IMR-90 (cell line): ENCODE measurements around the gene CNTFR. TPM values are rescaled to one million over a fixed set of nuclear protein-coding genes. Genes with fewer than 3 reads are reported as not detected.

Source experiments
- ATAC-seq: fragments of 200-7000 bp; cut with Tn5 transposase; 2 replicates; pipeline ENCODE4 v1.9.1; 2020; ENCODE audit warnings: low read depth, mild to moderate bottlenecking, moderate library complexity
- BruUV-seq: library from RNA; stranded (reverse); fragments of 400-500 nt; replicated peaks from 2 replicates; lab custom pipeline; 2021; lab: Mats Ljungman, UMichigan
- CTCF ChIA-PET: fragments of 300-600 bp; formaldehyde crosslinking; extraction: SDS; loops from one replicate; lab custom pipeline; 2021; ENCODE audit warnings: antibody characterized with exemption; lab: Yijun Ruan, JAX
- POLR2A ChIA-PET: fragments of 300-600 bp; sonication (Branson Sonifier 250); formaldehyde crosslinking; loops from one replicate; lab custom pipeline; 2022; ENCODE audit warnings: antibody characterized with exemption; ENCODE audit not compliant: unreplicated experiment; lab: Charles Lee
- DNase-seq: peaks from one replicate; pipeline ENCODE4 v3.0.0; 2013
- H2AFZ ChIP-seq: replicated peaks from 2 replicates; pipeline ENCODE3; 2013; ENCODE audit warnings: low read length, mild to moderate bottlenecking; ENCODE audit not compliant: poor library complexity
- H2AK5ac ChIP-seq: 2 replicates; pipeline ENCODE4 v1.6.1; 2013; ENCODE audit warnings: low read depth, low read length, inconsistent platforms
- H2AK9ac ChIP-seq: replicated peaks from 2 replicates; pipeline ENCODE3; 2013; ENCODE audit warnings: mild to moderate bottlenecking, low read depth, low read length, moderate library complexity; ENCODE audit not compliant: poor library complexity
- H2BK120ac ChIP-seq: 2 replicates; pipeline ENCODE4 v1.6.1; 2013; ENCODE audit warnings: low read depth, low read length, inconsistent platforms
- H2BK15ac ChIP-seq: 3 replicates; pipeline ENCODE4 v1.6.1; 2013; ENCODE audit warnings: low read depth, low read length, inconsistent platforms
- H2BK20ac ChIP-seq: 2 replicates; pipeline ENCODE4 v1.6.1; 2013; ENCODE audit warnings: low read depth, mild to moderate bottlenecking, inconsistent platforms, low read length, moderate library complexity
- H2BK5ac ChIP-seq: 2 replicates; pipeline ENCODE4 v1.6.1; 2013; ENCODE audit warnings: mild to moderate bottlenecking, low read depth, low read length, inconsistent platforms; ENCODE audit not compliant: poor library complexity, severe bottlenecking
- H3K14ac ChIP-seq: replicated peaks from 2 replicates; pipeline ENCODE4 v1.6.1; 2013; ENCODE audit warnings: low read depth, low read length, inconsistent platforms
- H3K18ac ChIP-seq: 2 replicates; pipeline ENCODE4 v1.6.1; 2013; ENCODE audit warnings: low read depth, low read length, control low read depth
- H3K23ac ChIP-seq: 2 replicates; pipeline ENCODE4 v1.6.1; 2013; ENCODE audit warnings: low read depth, low read length, inconsistent platforms
- H3K27ac ChIP-seq: 2 replicates; pipeline ENCODE4 v1.5.1; 2013; ENCODE audit warnings: mild to moderate bottlenecking, control low read depth, low read length; ENCODE audit not compliant: insufficient read depth
- H3K27me3 ChIP-seq: 2 replicates; pipeline ENCODE4 v1.6.1; 2013; ENCODE audit warnings: low read length; ENCODE audit not compliant: control insufficient read depth, insufficient read depth
- H3K36me3 ChIP-seq: 2 replicates; pipeline ENCODE4 v1.6.1; 2013; ENCODE audit warnings: low read length, mixed read lengths; ENCODE audit not compliant: control insufficient read depth, insufficient read depth
- H3K4ac ChIP-seq: 2 replicates; pipeline ENCODE4 v1.6.1; 2013; ENCODE audit warnings: low read depth, low read length, inconsistent platforms
- H3K4me1 ChIP-seq: 2 replicates; pipeline ENCODE4 v1.6.1; 2013; ENCODE audit warnings: low read length, mixed read lengths; ENCODE audit not compliant: control insufficient read depth, insufficient read depth
- H3K4me2 ChIP-seq: 2 replicates; pipeline ENCODE4 v1.6.1; 2013; ENCODE audit warnings: low read depth, mild to moderate bottlenecking, control low read depth, low read length, moderate library complexity
- H3K4me3 ChIP-seq: 2 replicates; pipeline ENCODE4 v1.5.1; 2013; ENCODE audit warnings: low read depth, mild to moderate bottlenecking, control low read depth, low read length, moderate library complexity; ENCODE audit not compliant: insufficient read depth
- H3K56ac ChIP-seq: 2 replicates; pipeline ENCODE4 v1.6.1; 2013; ENCODE audit warnings: low read length, inconsistent platforms; ENCODE audit not compliant: insufficient read depth; ENCODE audit errors: extremely low read depth
- H3K79me1 ChIP-seq, 2 experiments: 2 replicates each; pipeline ENCODE4 v1.6.1; 2013; ENCODE audit warnings: low read length in 2 of 2, inconsistent platforms in 1 of 2, low read depth in 1 of 2
- H3K9ac ChIP-seq: 2 replicates; pipeline ENCODE4 v1.6.1; 2013; ENCODE audit warnings: low read depth, low read length, control low read depth
- H3K9me1 ChIP-seq: 2 replicates; pipeline ENCODE4 v1.6.1; 2013; ENCODE audit warnings: low read length, inconsistent platforms; ENCODE audit not compliant: insufficient read depth
- H3K9me3 ChIP-seq: 2 replicates; pipeline ENCODE4 v1.6.1; 2013; ENCODE audit warnings: low read length; ENCODE audit not compliant: control insufficient read depth, insufficient read depth
- H4K20me1 ChIP-seq: 2 replicates; pipeline ENCODE4 v1.6.1; 2013; ENCODE audit warnings: low read length, inconsistent platforms; ENCODE audit not compliant: insufficient read depth
- H4K5ac ChIP-seq: 2 replicates; pipeline ENCODE4 v1.6.1; 2013; ENCODE audit warnings: mild to moderate bottlenecking, low read depth, low read length, control low read depth
- H4K8ac ChIP-seq, 2 experiments: 2 replicates each; pipeline ENCODE4 v1.6.1; 2013; ENCODE audit warnings: low read depth in 2 of 2, low read length in 2 of 2, control low read depth in 1 of 2, inconsistent platforms in 1 of 2
- H4K91ac ChIP-seq: 2 replicates; pipeline ENCODE4 v1.6.1; 2013; ENCODE audit warnings: low read depth, low read length, inconsistent platforms; ENCODE audit not compliant: insufficient read depth
- BHLHE40 ChIP-seq: fragments of 150-350 bp; IDR thresholded peaks from 2 replicates; pipeline ENCODE4 v1.6.1; 2016; ENCODE audit warnings: mild to moderate bottlenecking, low read depth, low read length
- CEBPB ChIP-seq: IDR thresholded peaks from 2 replicates; pipeline ENCODE4 v1.6.1; 2012; ENCODE audit warnings: low read depth, low read length, improper control_type of control experiment
- CHD1 ChIP-seq: IDR thresholded peaks from 2 replicates; pipeline ENCODE4 v1.6.1; 2012; ENCODE audit warnings: low read depth, low read length, improper control_type of control experiment
- CTCF ChIP-seq: conservative IDR thresholded peaks from 2 replicates; pipeline ENCODE4 v1.5.1; 2012; ENCODE audit warnings: mild to moderate bottlenecking, low read depth, low read length, improper control_type of control experiment
- ELK1 ChIP-seq: fragments of 150-350 bp; IDR thresholded peaks from 2 replicates; pipeline ENCODE4 v1.6.1; 2016; ENCODE audit warnings: low read depth, mild to moderate bottlenecking, low read length, moderate library complexity, borderline replicate concordance
- FOS ChIP-seq: fragments of 150-350 bp; IDR thresholded peaks from 2 replicates; pipeline ENCODE4 v1.6.1; 2016; ENCODE audit warnings: low read depth, low read length
- MAFK ChIP-seq: IDR thresholded peaks from 2 replicates; pipeline ENCODE4 v1.6.1; 2012; ENCODE audit warnings: low read depth, low read length, improper control_type of control experiment
- MAZ ChIP-seq: IDR thresholded peaks from 2 replicates; pipeline ENCODE4 v1.6.1; 2012; ENCODE audit warnings: low read depth, mild to moderate bottlenecking, low read length, improper control_type of control experiment, moderate library complexity, borderline replicate concordance
- MXI1 ChIP-seq: IDR thresholded peaks from 2 replicates; pipeline ENCODE4 v1.6.1; 2012; ENCODE audit warnings: low read depth, mild to moderate bottlenecking, low read length, moderate library complexity, borderline replicate concordance
- NFE2L2 ChIP-seq: fragments of 150-350 bp; IDR thresholded peaks from 2 replicates; pipeline ENCODE4 v1.6.1; 2016; ENCODE audit warnings: low read depth, mild to moderate bottlenecking, low read length
- POLR2A ChIP-seq: IDR thresholded peaks from 2 replicates; pipeline ENCODE4 v1.6.1; 2012; ENCODE audit warnings: mild to moderate bottlenecking, low read depth, low read length
- RAD21 ChIP-seq: IDR thresholded peaks from 2 replicates; pipeline ENCODE4 v1.6.1; 2012; ENCODE audit warnings: low read length, improper control_type of control experiment
- RCOR1 ChIP-seq: IDR thresholded peaks from 2 replicates; pipeline ENCODE4 v1.6.1; 2012; ENCODE audit warnings: mild to moderate bottlenecking, low read length, improper control_type of control experiment; ENCODE audit not compliant: insufficient replicate concordance
- RFX5 ChIP-seq: IDR thresholded peaks from 2 replicates; pipeline ENCODE4 v1.8.0; 2012; ENCODE audit warnings: low read depth, mild to moderate bottlenecking, low read length, moderate library complexity
- SMC3 ChIP-seq: fragments of 150-350 bp; IDR thresholded peaks from 2 replicates; pipeline ENCODE4 v1.6.1; 2016; ENCODE audit warnings: low read depth, mild to moderate bottlenecking, antibody characterized with exemption, low read length, moderate library complexity
- USF2 ChIP-seq: fragments of 150-350 bp; IDR thresholded peaks from 2 replicates; pipeline ENCODE4 v1.6.1; 2017; ENCODE audit warnings: mild to moderate bottlenecking, antibody characterized with exemption, low read length, low read depth
- WGBS, 2 experiments: methylation state at CpG; one replicate each; pipeline versions ENCODE4 v1.1.5 to v1.1.7; 2013; ENCODE audit warnings: missing lambda C conversion rate in 2 of 2; ENCODE audit not compliant: insufficient read length in 1 of 2; ENCODE audit errors: extremely low coverage in 2 of 2; 5-methylcytosine and 5-hydroxymethylcytosine counted together
- dilution Hi-C: fragments of 300-500 bp; cut with HindIII; formaldehyde crosslinking; loops from one replicate; pipeline ENCODE4 v1.14.3; 2018; ENCODE audit warnings: low sequenced_read_pairs; ENCODE audit not compliant: unreplicated experiment
- in situ Hi-C: fragments of 300-500 bp; cut with MboI; formaldehyde crosslinking; loops from 3 replicates; pipeline ENCODE4 v1.14.3; 2019; ENCODE audit warnings: low sequenced_read_pairs, inconsistent platforms, mixed read lengths
- intact Hi-C: fragments of 100-400 bp; cut with micrococcal nuclease; formaldehyde crosslinking; loops from 2 replicates; pipeline ENCODE4 v1.10.0; 2022
- polyA plus RNA-seq, 3 experiments: library from polyadenylated mRNA; depleted of rRNA; stranded (reverse); fragments of >200 nt; gene quantifications; 2 replicates each; pipeline ENCODE4 v1.2.3, GENCODE V29; 2012; ENCODE audit warnings: low replicate concordance in 1 of 3
- total RNA-seq: library from RNA; depleted of rRNA; stranded (reverse); fragments of >200 nt; gene quantifications from 2 replicates; pipeline ENCODE4 v1.2.3, GENCODE V29; 2012

Gene CNTFR
- total and polyA plus RNA-seq, 2 of the 4 experiments (the other 2 are of a cell fraction) = not detected

- dilution Hi-C loops = no loop called here
- H2BK5ac ChIP-seq = no peak overlapping the region
- peaks cover 66% of the 10 kb centered on the region for H3K27me3 ChIP-seq
- H3K23ac ChIP-seq = no peak overlapping the region
- no peak overlapping the region for H3K4me2 ChIP-seq
- ATAC-seq (no peak), DNase-seq (no peak)
- intact Hi-C loops = no loop called here
- H3K56ac ChIP-seq = no peak overlapping the region
- H3K14ac ChIP-seq = no peak overlapping the region
- POLR2A ChIA-PET = no interaction called here
- H3K79me1 ChIP-seq = no peaks in the 10 kb centered on the region
- peaks cover 5% of the 10 kb centered on the region for H4K20me1 ChIP-seq
- no CpG with 5 or more reads among the region's 2 CpGs for whole genome bisulfite sequencing, 2 experiments
- no peak overlapping the region for H2AK5ac ChIP-seq
- no peak overlapping the region for H2BK20ac ChIP-seq
- H3K36me3 ChIP-seq = no peaks in the 10 kb centered on the region
- in situ Hi-C loops = no loop called here
- no peak overlapping the region for H3K27ac ChIP-seq
- no peak overlapping the region for H2AFZ ChIP-seq
- H3K9me1 ChIP-seq = no peaks in the 10 kb centered on the region
- no peak overlapping the region for H2AK9ac ChIP-seq
- no peak overlapping the region for H3K18ac ChIP-seq
- H3K9ac ChIP-seq = no peak overlapping the region
- BruUV-seq = no TSS peak
- CTCF ChIA-PET = interaction anchor here (0.6 kb wide), 1 partner anchor 34 kb away, joined by 3 read pairs; no protein-coding TSS in a partner anchor
- H2BK15ac ChIP-seq = no peak overlapping the region
- TF ChIP-seq NFE2L2 (no peak), MXI1 (no peak), POLR2A (no peak), CTCF (no peak), SMC3 (no peak), CEBPB (no peak), ELK1 (no peak), MAFK (no peak), USF2 (no peak), RAD21 (no peak), CHD1 (no peak), RCOR1 (no peak), MAZ (no peak), BHLHE40 (no peak), RFX5 (no peak), FOS (no peak)
- no peak overlapping the region for H2BK120ac ChIP-seq
- no peak overlapping the region for H4K8ac ChIP-seq
- no peaks in the 10 kb centered on the region for H3K4me1 ChIP-seq
- H4K5ac ChIP-seq = no peak overlapping the region
- no peak overlapping the region for H3K4me3 ChIP-seq
- no peaks in the 10 kb centered on the region for H3K9me3 ChIP-seq
- no peak overlapping the region for H4K91ac ChIP-seq
- H3K4ac ChIP-seq = no peak overlapping the region
These were observed 70.6 kb downstream of the CNTFR start for GRCh38 chr9:34518896-34519295.
